Activated T-cell treated with anti-CD3 and anti-CD28 coated beads, Interleukin-2, amount 50 U/mL, for 1 hour (primary cell): ENCODE data around the gene COL20A1.
"Not testable (repeated sequence)": the region's sequence is repeated elsewhere in the genome, so short reads cannot be mapped to it uniquely, and the experiment has no call there.

Experiments
- DNase-seq: peaks from one replicate; pipeline ENCODE4 v3.0.0-alpha.2; 2020

COL20A1 gene

GRCh38 chr20:63292904-63293303, at the start of gene COL20A1:
TSS of gene COL20A1 (plus strand) at chr20:63293186. CDS start at chr20:63295108, 1,922 bp downstream.
- DNase-seq = no peak

- DNase-seq = no peak
Observed at GRCh38 chr20:63243604-63244247, 49.3 kb upstream of the COL20A1 start.

GRCh38 chr20:63244468-63244867, 48.5 kb upstream of the COL20A1 start:
- DNase-seq = no peak

- no peak for DNase-seq
Observed at GRCh38 chr20:63246490-63247288, 46.3 kb upstream of the COL20A1 start.

- no peak for DNase-seq
Observed at GRCh38 chr20:63247671-63248228, 45.2 kb upstream of the COL20A1 start.

- no peak for DNase-seq
Observed at GRCh38 chr20:63248835-63249591, 44.0 kb upstream of the COL20A1 start.

GRCh38 chr20:63249891-63250290, 43.1 kb upstream of the COL20A1 start:
- no peak for DNase-seq

- DNase-seq = not testable (repeated sequence)
Observed at GRCh38 chr20:63251350-63251749, 41.6 kb upstream of the COL20A1 start.

GRCh38 chr20:63252284-63252711, 40.7 kb upstream of the COL20A1 start:
- no peak for DNase-seq

GRCh38 chr20:63253065-63253437, 39.9 kb upstream of the COL20A1 start:
- DNase-seq = no peak

- no peak for DNase-seq
Observed at GRCh38 chr20:63253438-63254231, 39.4 kb upstream of the COL20A1 start.

GRCh38 chr20:63254232-63254605, 38.8 kb upstream of the COL20A1 start, which contains the start of gene NKAIN4:
TSS of gene NKAIN4 (minus strand) at chr20:63254463. CDS start at chr20:63254450, 13 bp downstream.
- no peak for DNase-seq

GRCh38 chr20:63254606-63255384, 38.2 kb upstream of the COL20A1 start:
- DNase-seq = no peak

- DNase-seq = no peak
Observed at GRCh38 chr20:63255931-63256704, 36.9 kb upstream of the COL20A1 start.

GRCh38 chr20:63256954-63257353, 36.0 kb upstream of the COL20A1 start:
- DNase-seq = no peak

GRCh38 chr20:63257629-63258028, 35.4 kb upstream of the COL20A1 start:
- DNase-seq = no peak

GRCh38 chr20:63258781-63259180, 34.2 kb upstream of the COL20A1 start:
- no peak for DNase-seq

- no peak for DNase-seq
Observed at GRCh38 chr20:63259734-63260460, 33.1 kb upstream of the COL20A1 start.

- DNase-seq = no peak
Observed at GRCh38 chr20:63260521-63260920, 32.5 kb upstream of the COL20A1 start.
